Naive thymus-derived CD8-positive, alpha-beta T cell (primary cell): ENCODE measurements around the gene SKAP1. TPM values are rescaled to one million over a fixed set of nuclear protein-coding genes. Genes with fewer than 3 reads are reported as not detected.

Source experiments
- ATAC-seq, 2 donors: fragments of 150-1000 bp; cut with Tn5 transposase in 1 of 2; sonication (Bioruptor Pico), chemical (Tn5 transposase) in 1 of 2; 1 replicate in 1 of 2; 2 replicates in 1 of 2; pipeline ENCODE4 v1.10.0; 2021; ENCODE audit warnings: mild to moderate bottlenecking in 2 of 2, moderate library complexity in 2 of 2
- POLR2A ChIA-PET: fragments of 350-600 bp; sonication (Branson Sonifier 250); formaldehyde crosslinking; loops from one replicate; lab custom pipeline; 2021; ENCODE audit warnings: antibody characterized with exemption; lab: Charles Lee
- DNase-seq, 10 donors: peaks; one replicate each; pipeline versions ENCODE4 v3.0.0 to v3.0.0-alpha.2; 2020 to 2022
- H3K27ac Mint-ChIP-seq, 10 donors: one replicate each; pipeline ENCODE4 v1.8.0; 2020 to 2022; ENCODE audit warnings: mild to moderate bottlenecking in 10 of 10, mixed read lengths in 10 of 10, moderate library complexity in 4 of 10, inconsistent platforms in 1 of 10
- H3K27me3 Mint-ChIP-seq, 5 donors: one replicate each; pipeline ENCODE4 v1.8.0; 2021 to 2022; ENCODE audit warnings: mixed read lengths in 5 of 5
- H3K36me3 Mint-ChIP-seq, 3 donors: one replicate each; pipeline ENCODE4 v1.8.0; 2020 to 2022; ENCODE audit warnings: mixed read lengths in 3 of 3, mild to moderate bottlenecking in 2 of 3, inconsistent platforms in 1 of 3
- H3K4me1 Mint-ChIP-seq, 4 donors: one replicate each; pipeline ENCODE4 v1.8.0; 2021 to 2022; ENCODE audit warnings: mixed read lengths in 4 of 4
- H3K4me3 Mint-ChIP-seq, 10 donors: one replicate each; pipeline ENCODE4 v1.8.0; 2020 to 2022; ENCODE audit warnings: mild to moderate bottlenecking in 10 of 10, mixed read lengths in 10 of 10, moderate library complexity in 6 of 10, inconsistent platforms in 1 of 10
- H3K9me3 Mint-ChIP-seq, 9 donors: one replicate each; pipeline ENCODE4 v1.8.0; 2020 to 2022; ENCODE audit warnings: mixed read lengths in 9 of 9, mild to moderate bottlenecking in 3 of 9, inconsistent platforms in 1 of 9, moderate library complexity in 1 of 9
- polyA plus RNA-seq, 3 donors: library from polyadenylated mRNA; unstranded; fragments of 300-500 nt; fragmentation: Illumina TruSeq; gene quantifications; one replicate each; pipeline ENCODE4 v1.2.3, GENCODE V29; 2021
- total RNA-seq, 8 experiments: library from RNA in 2 of 8; stranded (reverse) in 2 of 8; gene quantifications; one replicate each; pipeline ENCODE4 v1.2.3 and lab custom pipeline; 2021 to 2026

The SKAP1 gene
- total and polyA plus RNA-seq, 5 experiments from 2014 or later, result 73.0 to 237 (median 223) TPM

- peaks cover 4 to 75% (median 17%) of the 10 kb centered on the region in 3 donors for H3K36me3 Mint-ChIP-seq
- H3K4me3 Mint-ChIP-seq, result peak overlapping the region in 6 of 10 donors; percentile 9 to 50 (median 34)
- no peaks in the 10 kb centered on the region for H3K9me3 Mint-ChIP-seq
- H3K27me3 Mint-ChIP-seq, result no peaks in the 10 kb centered on the region
- DNase-seq (no peak), ATAC-seq (peak; percentile 30)
- peak overlapping the region in 9 of 10 donors; percentile 4 to 86 (median 55) for H3K27ac Mint-ChIP-seq
- POLR2A ChIA-PET, result no interaction called here
- H3K4me1 Mint-ChIP-seq, result peaks cover 25 to 62% (median 54%) of the 10 kb centered on the region in 4 donors
Measured at GRCh38 chr17:48406936-48407567, 23.0 kb downstream of the SKAP1 start.

GRCh38 chr17:48394821-48395220 lies 35.2 kb downstream of the SKAP1 start:
- H3K27ac Mint-ChIP-seq, result peak overlapping the region in 4 of 10 donors; percentile 2 to 67 (median 28)
- ATAC-seq (no peak), DNase-seq (no peak)
- H3K9me3 Mint-ChIP-seq, result no peaks in the 10 kb centered on the region
- peaks cover 6 to 68% (median 16%) of the 10 kb centered on the region in 3 donors for H3K36me3 Mint-ChIP-seq
- H3K27me3 Mint-ChIP-seq, result no peaks in the 10 kb centered on the region
- peaks cover 19 to 50% (median 47%) of the 10 kb centered on the region in 4 donors for H3K4me1 Mint-ChIP-seq
- H3K4me3 Mint-ChIP-seq, result no peak overlapping the region
- POLR2A ChIA-PET, result interaction anchor here (0.5 kb wide), 1 partner anchor 848 kb away, joined by 3 read pairs; no protein-coding TSS in a partner anchor

GRCh38 chr17:48393283-48393682 lies 36.7 kb downstream of the SKAP1 start:
- ATAC-seq (no peak), DNase-seq (no peak)
- H3K9me3 Mint-ChIP-seq, result no peaks in the 10 kb centered on the region
- H3K4me3 Mint-ChIP-seq, result no peak overlapping the region
- POLR2A ChIA-PET, result no interaction called here
- no peaks in the 10 kb centered on the region for H3K27me3 Mint-ChIP-seq
- peak overlapping the region in 3 of 10 donors; percentile 15 to 51 (median 21) for H3K27ac Mint-ChIP-seq
- H3K4me1 Mint-ChIP-seq, result peaks cover 16 to 51% (median 48%) of the 10 kb centered on the region in 4 donors
- H3K36me3 Mint-ChIP-seq, result peaks cover 6 to 74% (median 21%) of the 10 kb centered on the region in 3 donors

- DNase-seq (no peak), ATAC-seq (no peak)
- no peaks in the 10 kb centered on the region for H3K9me3 Mint-ChIP-seq
- POLR2A ChIA-PET, result interaction anchor here (0.6 kb wide), 1 partner anchor 116 kb away, joined by 3 read pairs; no protein-coding TSS in a partner anchor
- peaks cover 16 to 51% (median 47%) of the 10 kb centered on the region in 4 donors for H3K4me1 Mint-ChIP-seq
- peak overlapping the region in 1 of 10 donors; percentile 28 for H3K4me3 Mint-ChIP-seq
- peaks cover 6 to 74% (median 21%) of the 10 kb centered on the region in 3 donors for H3K36me3 Mint-ChIP-seq
- H3K27me3 Mint-ChIP-seq, result no peaks in the 10 kb centered on the region
- H3K27ac Mint-ChIP-seq, result peak overlapping the region in 4 of 10 donors; percentile 1 to 25 (median 21)
Measured at GRCh38 chr17:48392857-48393256, 37.2 kb downstream of the SKAP1 start.

- peak overlapping the region in 4 of 10 donors; percentile 4 to 66 (median 62) for H3K27ac Mint-ChIP-seq
- no peaks in the 10 kb centered on the region for H3K9me3 Mint-ChIP-seq
- POLR2A ChIA-PET, result no interaction called here
- H3K4me1 Mint-ChIP-seq, result peaks cover 22 to 54% (median 49%) of the 10 kb centered on the region in 4 donors
- H3K27me3 Mint-ChIP-seq, result no peaks in the 10 kb centered on the region
- H3K4me3 Mint-ChIP-seq, result no peak overlapping the region
- ATAC-seq (no peak), DNase-seq (no peak)
- peaks cover 6 to 79% (median 28%) of the 10 kb centered on the region in 3 donors for H3K36me3 Mint-ChIP-seq
Measured at GRCh38 chr17:48391444-48391843, 38.6 kb downstream of the SKAP1 start.

- H3K27me3 Mint-ChIP-seq, result no peaks in the 10 kb centered on the region
- H3K36me3 Mint-ChIP-seq, result peaks cover 0 to 77% (median 24%) of the 10 kb centered on the region in 3 donors
- no peak overlapping the region for H3K4me3 Mint-ChIP-seq
- POLR2A ChIA-PET, result interaction anchor here (0.6 kb wide), 1 partner anchor 8 kb away, joined by 5 read pairs; no protein-coding TSS in a partner anchor
- peak overlapping the region in 1 of 10 donors; percentile 71 for H3K27ac Mint-ChIP-seq
- no peaks in the 10 kb centered on the region for H3K9me3 Mint-ChIP-seq
- ATAC-seq (no peak), DNase-seq (no peak)
- H3K4me1 Mint-ChIP-seq, result peaks cover 25 to 63% (median 54%) of the 10 kb centered on the region in 4 donors
Measured at GRCh38 chr17:48389903-48390302, 40.1 kb downstream of the SKAP1 start.

GRCh38 chr17:48388955-48389743 lies 40.9 kb downstream of the SKAP1 start:
- POLR2A ChIA-PET, result no interaction called here
- Mint-ChIP-seq H3K4me1 (peaks cover 26 to 66% (median 56%) of the 10 kb centered on the region in 4 donors), H3K4me3 (no peak overlapping the region), H3K36me3 (peaks cover 0 to 77% (median 21%) of the 10 kb centered on the region in 3 donors), H3K9me3 (no peaks in the 10 kb centered on the region), H3K27ac (peak overlapping the region in 4 of 10 donors; percentile 20 to 43 (median 38)), H3K27me3 (no peaks in the 10 kb centered on the region)
- no peak for DNase-seq
- ATAC-seq, result no peak

- ATAC-seq, result no peak
- H3K27me3 Mint-ChIP-seq, result no peaks in the 10 kb centered on the region
- no peak for DNase-seq
- H3K27ac Mint-ChIP-seq, result peak overlapping the region in 2 of 10 donors; percentile 11 to 12
- H3K9me3 Mint-ChIP-seq, result peaks cover 0 to 2% (median 0%) of the 10 kb centered on the region in 9 donors
- peaks cover 26 to 67% (median 53%) of the 10 kb centered on the region in 4 donors for H3K4me1 Mint-ChIP-seq
- POLR2A ChIA-PET, result interaction anchor here (1.4 kb wide), 1 partner anchor 9 kb away, joined by 3 read pairs; no protein-coding TSS in a partner anchor
- H3K4me3 Mint-ChIP-seq, result no peak overlapping the region
- H3K36me3 Mint-ChIP-seq, result peaks cover 0 to 83% (median 33%) of the 10 kb centered on the region in 3 donors
Measured at GRCh38 chr17:48386826-48387225, 43.2 kb downstream of the SKAP1 start.

- Mint-ChIP-seq H3K4me1 (peaks cover 26 to 64% (median 56%) of the 10 kb centered on the region in 4 donors), H3K36me3 (peaks cover 0 to 83% (median 39%) of the 10 kb centered on the region in 3 donors), H3K27ac (peak overlapping the region in 1 of 10 donors; percentile 10), H3K4me3 (peak overlapping the region in 1 of 10 donors; percentile 2), H3K27me3 (no peaks in the 10 kb centered on the region), H3K9me3 (peaks cover 0 to 2% (median 0%) of the 10 kb centered on the region in 9 donors)
- no peak for DNase-seq
- POLR2A ChIA-PET, result no interaction called here
- ATAC-seq, result no peak
Measured at GRCh38 chr17:48385319-48385718, 44.7 kb downstream of the SKAP1 start.

GRCh38 chr17:48384164-48384563 lies 45.9 kb downstream of the SKAP1 start:
- peak overlapping the region in 2 of 10 donors; percentile 12 to 17 for H3K27ac Mint-ChIP-seq
- peak overlapping the region in 1 of 10 donors; percentile 10 for H3K4me3 Mint-ChIP-seq
- peaks cover 0 to 2% (median 0%) of the 10 kb centered on the region in 9 donors for H3K9me3 Mint-ChIP-seq
- peaks cover 23 to 62% (median 48%) of the 10 kb centered on the region in 4 donors for H3K4me1 Mint-ChIP-seq
- POLR2A ChIA-PET, result interaction anchor here (0.7 kb wide), 1 partner anchor 562 kb away, joined by 3 read pairs; no protein-coding TSS in a partner anchor
- no peak for DNase-seq
- peaks cover 0 to 82% (median 35%) of the 10 kb centered on the region in 3 donors for H3K36me3 Mint-ChIP-seq
- H3K27me3 Mint-ChIP-seq, result no peaks in the 10 kb centered on the region
- ATAC-seq, result no peak

- peaks cover 23 to 59% (median 46%) of the 10 kb centered on the region in 4 donors for H3K4me1 Mint-ChIP-seq
- peaks cover 0 to 76% (median 35%) of the 10 kb centered on the region in 3 donors for H3K36me3 Mint-ChIP-seq
- H3K27ac Mint-ChIP-seq, result no peak overlapping the region
- DNase-seq, result no peak
- POLR2A ChIA-PET, result interaction anchor here (0.9 kb wide), 1 partner anchor 164 kb away, joined by 7 read pairs; no protein-coding TSS in a partner anchor
- peaks cover 0 to 2% (median 0%) of the 10 kb centered on the region in 9 donors for H3K9me3 Mint-ChIP-seq
- no peak overlapping the region for H3K4me3 Mint-ChIP-seq
- no peak for ATAC-seq
- no peaks in the 10 kb centered on the region for H3K27me3 Mint-ChIP-seq
Measured at GRCh38 chr17:48382989-48383388, 47.0 kb downstream of the SKAP1 start.
